Measurements from ENCODE around the gene ZNF816. TPM values are rescaled to one million over a fixed set of nuclear protein-coding genes. Genes with fewer than 3 reads are reported as not detected.
"Not testable (repeated sequence)": the region's sequence is repeated elsewhere in the genome, so short reads cannot be mapped to it uniquely, and the experiment has no call there.

The ZNF816 gene
- total RNA-seq, 2 experiments from 2014 or later, result 11.2 to 12.9 TPM

GRCh38 chr19:52904052-52904780 lies 58.5 kb downstream of the ZNF816 start:
- CTCF ChIA-PET; DNase-seq; POLR2A ChIA-PET; H3K4me1 Mint-ChIP-seq (ENCODE audit: low read depth); H3K4me3 Mint-ChIP-seq; H3K27me3 Mint-ChIP-seq (ENCODE audit: low read depth); H3K27ac Mint-ChIP-seq; ATAC-seq: not testable (repeated sequence)
- peaks cover 25% of the 10 kb centered on the region for H3K9me3 Mint-ChIP-seq (ENCODE audit: insufficient read depth)
- peaks cover 44% of the 10 kb centered on the region for H3K36me3 Mint-ChIP-seq (ENCODE audit: low read depth)

GRCh38 chr19:52901842-52902241 lies 60.8 kb downstream of the ZNF816 start:
- ChIA-PET POLR2A (no interaction called here), CTCF (interaction anchor here (0.7 kb wide), 1 partner anchor 11 kb away, joined by 3 read pairs; no protein-coding TSS in a partner anchor)
- H3K27me3 Mint-ChIP-seq (ENCODE audit: low read depth), result no peaks in the 10 kb centered on the region
- ATAC-seq, result no peak
- peaks cover 5% of the 10 kb centered on the region for H3K4me1 Mint-ChIP-seq (ENCODE audit: low read depth)
- no peak for DNase-seq
- H3K4me3 Mint-ChIP-seq, result no peak overlapping the region
- H3K36me3 Mint-ChIP-seq (ENCODE audit: low read depth), result peaks cover 36% of the 10 kb centered on the region
- no peak overlapping the region for H3K27ac Mint-ChIP-seq
- H3K9me3 Mint-ChIP-seq (ENCODE audit: insufficient read depth), result peaks cover 14% of the 10 kb centered on the region

Other genes with a start within 250 kb of the ZNF816 start
- gene ZNF611, start 227.8 kb downstream of the ZNF816 start, total RNA-seq, result 10 to 100 TPM; 38.9 to 41.0 TPM
- 10 to 100 TPM; 18.2 to 20.5 TPM for gene ZNF600, start 176.1 kb downstream of the ZNF816 start, total RNA-seq
- 10 to 100 TPM; 26.9 to 27.5 TPM for gene ZNF28, start 141.2 kb downstream of the ZNF816 start, total RNA-seq
- gene ZNF468, start 105.3 kb downstream of the ZNF816 start, total RNA-seq, result 10 to 100 TPM; 21.2 to 26.7 TPM
- 10 to 100 TPM in 1 of 2 experiments, 1 to 10 TPM in 1; 7.9 to 10.5 TPM for gene ZNF320, start 65.2 kb downstream of the ZNF816 start, total RNA-seq
- gene ZNF888, start 39.5 kb downstream of the ZNF816 start, total RNA-seq, result 1 to 10 TPM; 8.1 to 8.8 TPM
- gene ERVV-1, start 51.0 kb upstream of the ZNF816 start, total RNA-seq, result not detected
- gene ERVV-2, start 81.9 kb upstream of the ZNF816 start, total RNA-seq, result not detected
- 10 to 100 TPM; 36.5 to 42.2 TPM for gene ZNF160, start 140.5 kb upstream of the ZNF816 start, total RNA-seq
- 1 to 10 TPM; 1.4 to 1.9 TPM for gene ZNF415, start 170.0 kb upstream of the ZNF816 start, total RNA-seq
- 10 to 100 TPM; 12.8 to 13.7 TPM for gene ZNF347, start 196.2 kb upstream of the ZNF816 start, total RNA-seq
- 1 to 10 TPM; 4.9 to 5.9 TPM for gene ZNF665, start 230.5 kb upstream of the ZNF816 start, total RNA-seq